ENCODE results near the gene MYEF2.

Gene MYEF2

GRCh38 chr15:48145923-48146322, 32.2 kb downstream of the MYEF2 start:
- no peak for DNase-seq (ENCODE audit: low spot score)

- DNase-seq (ENCODE audit: low spot score), result no peak
Measured at GRCh38 chr15:48144889-48145288, 33.2 kb downstream of the MYEF2 start.

- DNase-seq (ENCODE audit: low spot score), result no peak
Measured at GRCh38 chr15:48143856-48144255, 34.2 kb downstream of the MYEF2 start.

DNA sequence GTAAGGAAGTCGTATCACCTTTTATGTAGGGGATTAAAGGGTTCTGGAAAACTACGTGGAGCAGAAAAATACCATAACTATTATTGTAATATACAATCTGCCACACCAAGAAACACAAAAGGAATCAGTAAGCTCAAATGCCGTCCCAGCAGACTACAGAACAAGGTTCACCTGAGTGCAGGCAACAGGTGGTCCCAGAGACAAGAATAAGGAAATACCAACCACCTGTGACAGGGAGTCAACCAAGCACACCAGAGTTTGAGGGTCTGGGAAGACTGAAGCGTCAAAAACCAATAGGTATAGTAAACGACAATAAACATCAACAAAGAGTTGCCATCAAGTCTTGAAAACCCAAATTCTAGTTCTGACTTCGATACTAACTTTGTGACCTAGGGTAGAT, 45.2 kb downstream of the MYEF2 start:
- no peak for DNase-seq (ENCODE audit: low spot score)

DNA sequence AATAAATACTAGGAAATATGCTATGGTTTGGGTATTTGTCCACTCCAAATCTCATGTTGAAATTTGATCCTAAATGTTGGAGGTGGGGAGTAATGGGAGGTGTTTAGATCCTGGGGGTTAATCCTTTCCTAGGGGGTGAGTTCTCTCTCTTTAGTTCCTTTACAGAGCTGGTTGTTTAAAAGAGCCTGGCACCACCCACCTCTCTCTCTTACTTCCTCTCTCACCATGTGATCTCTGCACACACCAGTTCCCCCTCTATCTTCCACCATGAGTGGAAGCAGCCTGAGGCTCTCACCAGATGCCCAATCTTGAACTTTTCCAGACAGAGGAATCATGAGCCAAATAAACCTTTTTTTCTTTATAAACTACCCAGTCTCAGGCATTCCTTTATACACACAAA, 46.8 kb downstream of the MYEF2 start:
- no peak for DNase-seq (ENCODE audit: low spot score)

DNA sequence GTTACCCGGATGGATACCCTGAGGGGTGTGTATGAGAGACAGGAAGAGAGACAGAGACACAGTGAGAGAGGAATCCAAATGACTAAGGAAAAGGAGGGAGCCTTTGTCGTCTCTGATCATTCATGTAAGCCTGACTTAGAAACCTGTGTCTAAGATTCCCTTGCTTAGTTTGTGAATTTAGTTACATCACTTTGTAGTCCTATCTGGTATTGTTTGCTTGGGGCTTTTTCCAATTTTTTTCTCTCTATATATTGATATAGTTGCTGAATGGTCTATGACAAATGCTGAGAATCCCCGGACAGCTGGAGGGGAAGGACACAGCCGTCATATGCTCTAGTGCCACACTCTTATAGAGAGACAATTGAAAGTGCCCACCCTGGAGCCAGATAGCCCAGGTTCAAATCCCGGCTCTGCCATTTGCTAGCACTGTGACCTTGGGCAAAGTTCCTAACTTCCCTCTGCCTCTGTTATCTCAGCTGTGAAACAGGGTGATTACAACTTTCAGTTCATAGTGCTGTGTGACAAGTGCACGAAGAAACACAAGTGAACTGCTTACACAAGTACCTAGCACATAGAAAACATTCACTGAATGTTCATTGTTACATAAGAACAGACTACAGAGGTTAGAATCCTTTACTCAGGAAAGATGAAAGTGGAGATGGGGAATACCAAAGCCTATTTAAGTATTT, 51.3 kb downstream of the MYEF2 start:
- DNase-seq (ENCODE audit: low spot score), result no peak

- DNase-seq (ENCODE audit: low spot score), result no peak
Measured at GRCh38 chr15:48121849-48122248, 56.2 kb downstream of the MYEF2 start.

GRCh38 chr15:48120745-48121144, 57.4 kb downstream of the MYEF2 start, which contains the start of gene SLC24A5:
Gene SLC24A5, plus strand, starts transcription at chr15:48120990. Its CDS starts 55 bp downstream, at chr15:48121045.
- DNase-seq (ENCODE audit: low spot score), result no peak

DNA sequence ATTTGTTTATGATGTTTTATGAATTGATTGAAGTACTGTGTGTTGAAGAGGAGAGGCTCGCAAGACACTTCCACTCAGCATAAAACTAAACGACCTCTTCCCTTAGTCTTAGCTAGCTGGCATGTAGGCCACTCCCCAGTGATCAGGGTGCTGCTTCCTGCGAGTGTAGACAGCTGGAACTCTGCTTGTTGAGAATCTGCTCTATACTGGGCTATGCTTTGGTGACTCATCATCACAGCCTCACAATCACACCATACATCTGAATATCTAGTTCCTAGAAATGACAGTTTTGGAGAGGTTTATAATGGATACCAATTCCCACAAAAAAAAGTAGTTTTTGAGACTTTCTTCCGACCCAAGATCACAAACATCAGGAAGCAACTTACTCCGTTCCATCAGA, 58.8 kb downstream of the MYEF2 start:
- DNase-seq (ENCODE audit: low spot score), result no peak

DNA sequence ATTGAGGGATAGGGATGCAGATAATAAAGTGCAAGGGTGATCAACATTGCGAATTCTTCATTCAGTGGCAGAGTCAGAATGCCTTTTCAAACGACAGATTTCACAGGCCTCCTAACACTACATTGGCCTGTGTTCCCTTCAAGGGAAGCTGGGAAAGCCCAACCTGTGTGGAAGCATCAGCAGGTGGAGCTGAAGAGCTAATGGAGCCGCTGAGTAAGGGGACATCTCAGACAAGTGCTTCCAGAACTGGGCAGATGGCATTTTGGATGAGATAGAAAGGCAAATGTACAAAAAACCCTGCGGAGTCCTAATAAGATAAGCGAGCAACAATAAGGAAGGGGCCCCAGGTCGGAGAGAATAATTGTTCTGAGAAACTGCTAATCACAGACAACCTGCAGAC, 65.9 kb downstream of the MYEF2 start:
- peak; percentile 14 for DNase-seq (ENCODE audit: low spot score)

GRCh38 chr15:48109856-48110531, 68.1 kb downstream of the MYEF2 start:
- peak; percentile 19 for DNase-seq (ENCODE audit: low spot score)

DNA sequence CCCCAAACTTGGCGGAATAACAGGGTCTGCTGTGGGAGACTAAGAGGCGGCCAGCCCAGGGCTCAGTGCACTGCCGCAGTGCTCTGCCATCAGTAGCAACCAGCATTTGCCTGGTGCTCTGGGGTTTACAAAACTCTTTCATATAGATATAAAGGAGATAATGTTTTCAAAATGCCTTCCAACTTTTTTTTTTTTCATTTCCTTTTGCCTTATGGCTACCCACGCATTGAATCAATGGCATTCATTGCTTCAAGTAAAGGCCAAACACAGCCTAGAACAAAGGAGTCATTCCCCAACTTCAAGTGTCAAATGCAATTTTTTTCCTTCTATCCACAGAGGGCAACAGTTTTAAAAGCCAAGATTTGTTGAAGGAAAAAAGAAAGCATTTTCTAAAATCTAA, 68.9 kb downstream of the MYEF2 start:
- no peak for DNase-seq (ENCODE audit: low spot score)

GRCh38 chr15:48105936-48106335, 72.2 kb downstream of the MYEF2 start:
- DNase-seq (ENCODE audit: low spot score), result no peak

- no peak for DNase-seq (ENCODE audit: low spot score)
Measured at GRCh38 chr15:48103647-48104046, 74.4 kb downstream of the MYEF2 start.

DNA sequence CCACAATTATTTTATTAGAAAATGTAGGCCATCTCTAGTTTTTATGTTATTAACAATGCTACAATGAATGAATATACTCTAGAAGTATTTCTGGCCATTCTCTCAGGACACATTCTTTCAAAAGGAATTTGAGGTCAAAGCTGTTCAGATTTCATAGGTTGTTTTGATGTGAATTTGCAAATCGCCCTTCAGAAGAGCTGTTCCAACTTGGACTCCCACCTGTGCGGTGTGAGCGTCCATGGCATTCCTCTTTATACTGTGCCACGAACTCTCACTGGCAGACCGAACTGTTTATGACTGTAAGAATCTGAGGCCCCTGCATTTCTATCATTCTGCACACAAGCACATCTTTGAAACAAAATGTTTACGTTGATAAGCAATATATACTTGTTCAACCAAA, 75.9 kb downstream of the MYEF2 start:
- DNase-seq (ENCODE audit: low spot score), result no peak

DNA sequence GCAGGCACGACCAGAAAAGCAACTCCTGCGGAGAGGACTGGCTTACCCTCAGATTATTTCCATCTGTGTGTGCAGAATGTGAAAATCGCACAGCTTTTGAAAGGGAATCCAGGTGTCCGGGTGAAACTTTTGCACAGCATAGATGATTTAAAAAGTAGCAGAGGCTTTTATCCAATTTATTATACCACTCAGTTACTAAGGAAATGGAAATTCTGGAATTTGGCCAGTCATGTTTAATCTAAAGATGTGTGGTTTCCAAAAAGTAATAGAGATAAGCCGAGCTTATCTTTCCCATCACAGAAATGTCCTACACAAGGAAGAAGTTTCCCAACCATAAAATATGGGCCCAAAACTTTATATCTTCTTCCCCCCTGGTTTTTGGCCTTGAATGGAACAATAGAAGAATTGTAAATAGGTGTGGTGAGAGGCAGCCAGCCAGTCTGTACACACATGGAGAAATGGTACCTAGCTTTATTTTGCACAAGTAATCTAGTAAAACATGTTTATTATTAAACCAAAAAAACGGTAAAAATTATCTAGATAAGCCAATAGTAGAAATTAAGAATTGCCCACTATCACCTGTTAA, 76.6 kb downstream of the MYEF2 start:
- DNase-seq (ENCODE audit: low spot score), result no peak

- DNase-seq (ENCODE audit: low spot score), result no peak
Measured at GRCh38 chr15:48097264-48097663, 80.8 kb downstream of the MYEF2 start.

DNA sequence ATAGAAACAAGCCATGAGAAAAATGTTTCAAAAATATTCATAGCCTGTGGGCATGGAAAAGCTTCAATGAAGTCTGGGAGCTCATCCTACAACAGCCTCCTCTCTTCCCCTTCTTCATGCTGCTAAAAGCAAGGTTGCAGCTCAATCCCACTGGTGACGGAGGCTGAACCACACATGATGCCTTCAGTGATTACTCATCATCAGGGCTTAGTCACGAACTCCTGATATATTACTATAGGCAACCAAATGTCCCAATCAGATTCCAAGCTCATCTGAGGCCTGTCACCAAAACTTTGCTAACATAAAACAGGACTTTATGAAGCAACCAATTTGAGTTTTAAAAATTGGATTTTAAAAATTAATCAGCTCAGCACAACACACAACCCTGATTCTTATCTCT, 81.3 kb downstream of the MYEF2 start:
- DNase-seq (ENCODE audit: low spot score), result no peak

GRCh38 chr15:48096355-48096786, 81.7 kb downstream of the MYEF2 start:
- no peak for DNase-seq (ENCODE audit: low spot score)

GRCh38 chr15:48091522-48091921, 86.6 kb downstream of the MYEF2 start:
- no peak for DNase-seq (ENCODE audit: low spot score)

GRCh38 chr15:48090666-48091065, 87.4 kb downstream of the MYEF2 start:
- no peak for DNase-seq (ENCODE audit: low spot score)

DNA sequence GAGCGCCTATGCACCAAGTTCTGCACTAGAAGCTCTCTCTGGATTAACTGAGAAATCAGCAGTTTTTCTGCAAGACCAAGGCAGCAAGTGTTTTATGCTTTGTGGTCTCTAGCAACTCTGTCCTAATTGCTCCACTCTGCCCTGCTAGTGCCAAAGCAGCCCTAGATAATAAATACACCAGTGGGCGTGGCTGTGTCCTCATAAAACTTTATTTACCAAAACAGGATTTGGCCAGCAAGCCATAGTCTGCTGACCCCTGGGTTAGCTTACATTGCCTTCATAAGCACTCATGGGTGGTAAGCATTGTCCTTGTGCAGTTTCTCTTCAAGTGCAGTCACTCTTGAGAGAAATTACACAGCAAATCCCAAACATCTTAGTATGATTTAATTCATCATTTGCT, 88.0 kb downstream of the MYEF2 start:
- DNase-seq (ENCODE audit: low spot score), result no peak

DNA sequence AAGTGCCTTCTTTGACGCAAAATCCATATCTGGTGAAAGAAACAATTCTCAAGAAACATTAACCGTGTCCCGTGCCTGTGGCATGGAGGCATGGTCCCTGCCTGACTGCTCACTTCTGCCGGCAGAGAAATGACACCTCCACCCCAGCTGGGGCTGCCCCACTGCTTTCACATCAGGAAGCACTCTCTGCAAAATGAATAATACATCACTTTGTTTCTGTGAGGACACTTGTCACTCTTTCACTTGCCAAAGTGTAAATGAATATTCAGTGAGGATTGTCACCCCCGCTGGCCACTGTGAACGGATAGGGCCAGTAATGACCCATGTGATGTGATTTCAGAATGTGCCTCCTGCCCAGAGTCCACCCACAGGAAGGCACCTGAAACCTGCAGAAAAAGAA, 88.4 kb downstream of the MYEF2 start:
- no peak for DNase-seq (ENCODE audit: low spot score)

Data from pons (tissue), 1 donor.